ENCODE measurements around the gene GNB1. TPM values are rescaled to one million over a fixed set of nuclear protein-coding genes. Genes with fewer than 3 reads are reported as not detected.

Gene GNB1
- total and polyA plus RNA-seq, 9 of the 15 experiments (the other 6 are each of a cell fraction or from before 2014, with no cell fraction given), result 34.3 to 388 (median 114) TPM

- no peak for TF ChIP-seq FOXP4 (CRISPR knock-in tag; IDR thresholded peaks at IDR 0.05; ENCODE audit: borderline replicate concordance)
- TF ChIP-seq, protein P1, sequence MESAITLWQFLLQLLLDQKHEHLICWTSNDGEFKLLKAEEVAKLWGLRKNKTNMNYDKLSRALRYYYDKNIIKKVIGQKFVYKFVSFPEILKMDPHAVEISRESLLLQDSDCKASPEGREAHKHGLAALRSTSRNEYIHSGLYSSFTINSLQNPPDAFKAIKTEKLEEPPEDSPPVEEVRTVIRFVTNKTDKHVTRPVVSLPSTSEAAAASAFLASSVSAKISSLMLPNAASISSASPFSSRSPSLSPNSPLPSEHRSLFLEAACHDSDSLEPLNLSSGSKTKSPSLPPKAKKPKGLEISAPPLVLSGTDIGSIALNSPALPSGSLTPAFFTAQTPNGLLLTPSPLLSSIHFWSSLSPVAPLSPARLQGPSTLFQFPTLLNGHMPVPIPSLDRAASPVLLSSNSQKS (CRISPR knock-in tag; IDR thresholded peaks at IDR 0.05), result no peak
- TF ChIP-seq TFAM (CRISPR knock-in tag; conservative IDR thresholded peaks at IDR 0.05), result no peak
- no peak for TF ChIP-seq ZNF778 (CRISPR knock-in tag; IDR thresholded peaks at IDR 0.05)
- TF ChIP-seq CHD4 (IDR thresholded peaks at IDR 0.05; ENCODE audit: insufficient read depth, insufficient replicate concordance, low read depth, low read length, poor library complexity, severe bottlenecking), result no peak
- no peak for TF ChIP-seq CBX8 (IDR thresholded peaks at IDR 0.05; ENCODE audit: borderline replicate concordance, extremely low read depth, low read depth, low read length, poor library complexity, severe bottlenecking)
- TF ChIP-seq, protein P2, sequence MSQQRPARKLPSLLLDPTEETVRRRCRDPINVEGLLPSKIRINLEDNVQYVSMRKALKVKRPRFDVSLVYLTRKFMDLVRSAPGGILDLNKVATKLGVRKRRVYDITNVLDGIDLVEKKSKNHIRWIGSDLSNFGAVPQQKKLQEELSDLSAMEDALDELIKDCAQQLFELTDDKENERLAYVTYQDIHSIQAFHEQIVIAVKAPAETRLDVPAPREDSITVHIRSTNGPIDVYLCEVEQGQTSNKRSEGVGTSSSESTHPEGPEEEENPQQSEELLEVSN (IDR thresholded peaks at IDR 0.05; ENCODE audit: borderline replicate concordance in 1 of 2, extremely low read depth in 1 of 2, insufficient read depth in 1 of 2, insufficient read length in 1 of 2, low read depth in 1 of 2, low read length in 1 of 2, poor library complexity in 1 of 2, severe bottlenecking in 1 of 2), result peak; percentile 19 to 42
- no peak for TF ChIP-seq HSF4 (CRISPR knock-in tag; IDR thresholded peaks at IDR 0.05; ENCODE audit: borderline replicate concordance)
- no peak for TF ChIP-seq MEF2A (IDR thresholded peaks at IDR 0.05; ENCODE audit: control insufficient read depth, low read depth, low read length)
- no peak for TF ChIP-seq COPS2 (conservative IDR thresholded peaks at IDR 0.05)
- TF ChIP-seq, protein P3, sequence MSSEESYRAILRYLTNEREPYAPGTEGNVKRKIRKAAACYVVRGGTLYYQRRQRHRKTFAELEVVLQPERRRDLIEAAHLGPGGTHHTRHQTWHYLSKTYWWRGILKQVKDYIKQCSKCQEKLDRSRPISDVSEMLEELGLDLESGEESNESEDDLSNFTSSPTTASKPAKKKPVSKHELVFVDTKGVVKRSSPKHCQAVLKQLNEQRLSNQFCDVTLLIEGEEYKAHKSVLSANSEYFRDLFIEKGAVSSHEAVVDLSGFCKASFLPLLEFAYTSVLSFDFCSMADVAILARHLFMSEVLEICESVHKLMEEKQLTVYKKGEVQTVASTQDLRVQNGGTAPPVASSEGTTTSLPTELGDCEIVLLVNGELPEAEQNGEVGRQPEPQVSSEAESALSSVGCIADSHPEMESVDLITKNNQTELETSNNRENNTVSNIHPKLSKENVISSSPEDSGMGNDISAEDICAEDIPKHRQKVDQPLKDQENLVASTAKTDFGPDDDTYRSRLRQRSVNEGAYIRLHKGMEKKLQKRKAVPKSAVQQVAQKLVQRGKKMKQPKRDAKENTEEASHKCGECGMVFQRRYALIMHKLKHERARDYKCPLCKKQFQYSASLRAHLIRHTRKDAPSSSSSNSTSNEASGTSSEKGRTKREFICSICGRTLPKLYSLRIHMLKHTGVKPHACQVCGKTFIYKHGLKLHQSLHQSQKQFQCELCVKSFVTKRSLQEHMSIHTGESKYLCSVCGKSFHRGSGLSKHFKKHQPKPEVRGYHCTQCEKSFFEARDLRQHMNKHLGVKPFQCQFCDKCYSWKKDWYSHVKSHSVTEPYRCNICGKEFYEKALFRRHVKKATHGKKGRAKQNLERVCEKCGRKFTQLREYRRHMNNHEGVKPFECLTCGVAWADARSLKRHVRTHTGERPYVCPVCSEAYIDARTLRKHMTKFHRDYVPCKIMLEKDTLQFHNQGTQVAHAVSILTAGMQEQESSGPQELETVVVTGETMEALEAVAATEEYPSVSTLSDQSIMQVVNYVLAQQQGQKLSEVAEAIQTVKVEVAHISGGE (CRISPR knock-in tag; IDR thresholded peaks at IDR 0.05), result no peak
- no peak for TF ChIP-seq ZNF444 (CRISPR knock-in tag; IDR thresholded peaks at IDR 0.05)
- TF ChIP-seq CBX5 (IDR thresholded peaks at IDR 0.05; ENCODE audit: borderline replicate concordance, low read depth), result no peak; the same call in 1 of the 2 replicates
- TF ChIP-seq E2F5 (CRISPR knock-in tag; IDR thresholded peaks at IDR 0.05), result no peak
These were observed 15.6 kb upstream of the GNB1 start (continued) for GRCh38 chr1:1906185-1907097.
